ENCODE measurements around the gene PDZRN3.

Gene PDZRN3

DNA sequence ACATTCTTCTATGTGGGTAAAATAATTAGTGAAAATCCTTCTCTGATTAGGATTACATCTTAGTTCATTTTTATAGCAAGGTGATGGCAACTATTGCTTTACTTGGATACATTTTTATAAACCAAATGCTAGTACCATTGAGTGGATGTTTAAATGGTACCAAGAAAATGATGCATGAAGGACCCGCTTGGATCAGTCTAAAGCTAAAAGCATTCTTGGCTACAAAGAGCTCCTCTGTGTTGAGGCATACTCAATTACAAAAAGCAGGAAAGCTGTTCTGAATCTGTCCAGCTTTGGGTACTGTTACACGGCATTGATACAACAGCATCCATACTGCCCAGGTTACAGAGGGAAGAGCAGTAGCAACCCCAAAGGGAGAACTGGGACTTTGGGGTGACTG, 217.2 kb downstream of the PDZRN3 start:
- no peak overlapping the region for H3K4me3 ChIP-seq (replicated peaks; ENCODE audit: low read depth, low read length)
- DNase-seq (ENCODE audit: extremely low read depth, low read depth), result no peak
- TF ChIP-seq CTCF (IDR thresholded peaks at IDR 0.05; ENCODE audit: low read depth, low read length, missing control alignments), result no peak

- TF ChIP-seq CTCF (IDR thresholded peaks at IDR 0.05; ENCODE audit: low read depth, low read length, missing control alignments), result no peak
- no peak overlapping the region for H3K4me3 ChIP-seq (replicated peaks; ENCODE audit: low read depth, low read length)
- DNase-seq (ENCODE audit: extremely low read depth, low read depth), result no peak
These were observed 218.9 kb downstream of the PDZRN3 start for GRCh38 chr3:73405853-73406252.

GRCh38 chr3:73405000-73405399, 219.7 kb downstream of the PDZRN3 start:
- TF ChIP-seq CTCF (IDR thresholded peaks at IDR 0.05; ENCODE audit: low read depth, low read length, missing control alignments), result no peak

GRCh38 chr3:73404435-73404834, 220.3 kb downstream of the PDZRN3 start:
- no peak for DNase-seq (ENCODE audit: extremely low read depth, low read depth)
- TF ChIP-seq CTCF (IDR thresholded peaks at IDR 0.05; ENCODE audit: low read depth, low read length, missing control alignments), result no peak
- H3K4me3 ChIP-seq (replicated peaks; ENCODE audit: low read depth, low read length), result no peak overlapping the region

More at GRCh38 chr3:73405000-73405399, 219.7 kb downstream of the PDZRN3 start:
- no peak for DNase-seq (ENCODE audit: extremely low read depth, low read depth)
- H3K4me3 ChIP-seq (replicated peaks; ENCODE audit: low read depth, low read length), result no peak overlapping the region

- TF ChIP-seq CTCF (IDR thresholded peaks at IDR 0.05; ENCODE audit: low read depth, low read length, missing control alignments), result no peak
- H3K4me3 ChIP-seq (replicated peaks; ENCODE audit: low read depth, low read length), result no peak overlapping the region
- no peak for DNase-seq (ENCODE audit: extremely low read depth, low read depth)
These were observed 221.3 kb downstream of the PDZRN3 start for GRCh38 chr3:73403444-73403843.

- no peak for TF ChIP-seq CTCF (IDR thresholded peaks at IDR 0.05; ENCODE audit: low read depth, low read length, missing control alignments)
- no peak overlapping the region for H3K4me3 ChIP-seq (replicated peaks; ENCODE audit: low read depth, low read length)
- DNase-seq (ENCODE audit: extremely low read depth, low read depth), result no peak
These were observed 223.0 kb downstream of the PDZRN3 start for GRCh38 chr3:73401616-73402279.

DNA sequence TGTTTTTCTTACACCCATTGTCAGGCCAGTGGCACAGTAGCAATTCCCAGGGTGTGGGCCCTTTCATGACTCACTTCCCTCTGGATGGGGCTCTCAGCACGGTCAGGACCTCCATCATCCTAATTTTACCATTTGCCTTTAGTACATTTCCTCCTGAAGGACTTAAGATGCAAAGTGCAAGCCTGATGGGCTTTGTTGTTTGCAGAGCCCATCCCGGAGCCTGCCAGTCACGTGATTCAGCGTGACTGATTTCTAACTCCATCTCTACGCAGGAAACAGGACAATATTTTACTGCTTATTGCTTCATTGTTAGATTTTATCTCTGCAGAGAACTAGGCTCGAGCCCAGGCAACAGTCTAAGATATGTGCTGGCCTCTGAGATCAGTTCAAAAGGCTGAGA, 223.7 kb downstream of the PDZRN3 start:
- DNase-seq (ENCODE audit: extremely low read depth, low read depth), result no peak
- no peak for TF ChIP-seq CTCF (IDR thresholded peaks at IDR 0.05; ENCODE audit: low read depth, low read length, missing control alignments)

More for the DNA sequence above, 223.7 kb downstream of the PDZRN3 start:
- H3K4me3 ChIP-seq (replicated peaks; ENCODE audit: low read depth, low read length), result no peak overlapping the region

All from HFF-Myc (cell line).